GM12892 (cell line): ENCODE measurements around the gene IQGAP2.

Experiments
- POLR2A ChIP-seq: IDR thresholded peaks from 2 replicates; pipeline ENCODE4 v1.6.1; 2011; ENCODE audit warnings: low read depth, low read length, control low read depth
- POLR2AphosphoS5 ChIP-seq: IDR thresholded peaks from 2 replicates; pipeline ENCODE4 v1.6.1; 2011; ENCODE audit warnings: low read depth, low read length, control low read depth
- TAF1 ChIP-seq: IDR thresholded peaks from 2 replicates; pipeline ENCODE4 v1.6.1; 2011; ENCODE audit warnings: low read depth, mild to moderate bottlenecking, control low read depth, low read length, borderline replicate concordance

GRCh38 chr5:76497986-76498717 is 95.1 kb downstream of the IQGAP2 start:
- TF ChIP-seq POLR2A, result no peak
- no peak for TF ChIP-seq TAF1
- no peak for TF ChIP-seq POLR2AphosphoS5
